ENCODE data around the gene FAM168B.

DNA sequence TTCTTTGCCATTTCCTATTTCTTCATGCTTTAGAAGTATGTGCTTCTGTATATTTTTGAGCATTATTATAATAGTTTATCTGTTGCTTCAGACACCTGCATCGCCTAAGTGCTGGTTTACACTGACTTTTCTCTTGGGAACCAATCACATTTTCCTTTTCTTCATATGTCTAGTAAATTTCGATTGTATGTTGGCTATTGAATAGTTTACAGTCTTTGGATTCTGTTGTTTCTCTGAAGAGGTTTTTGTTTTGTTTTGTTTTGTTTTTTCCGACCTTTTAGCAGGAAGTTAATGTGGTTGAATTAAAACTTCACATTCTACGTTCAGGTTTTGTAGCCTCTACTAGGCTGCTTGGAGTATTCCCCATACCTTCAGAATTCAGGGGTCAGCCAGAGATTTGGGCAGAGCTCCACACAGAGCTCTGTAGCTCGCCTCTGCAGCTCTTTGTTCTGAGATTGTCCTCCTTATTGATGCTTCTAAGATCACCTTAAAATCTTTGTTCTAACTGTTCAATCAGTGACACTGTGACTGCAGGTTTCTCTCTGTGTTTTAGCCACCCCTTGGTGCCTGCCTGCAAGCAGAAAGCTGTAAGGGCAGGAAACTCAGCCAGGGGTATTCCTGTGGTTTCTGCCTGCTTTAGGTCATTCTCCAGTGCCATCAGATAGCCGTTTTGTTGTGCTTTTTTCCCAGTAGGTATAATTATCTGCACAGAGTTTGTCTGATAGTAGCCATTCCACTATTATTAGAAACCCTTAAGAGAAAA is 83.4 kb downstream of the FAM168B start:
- TF ChIP-seq, protein P1, sequence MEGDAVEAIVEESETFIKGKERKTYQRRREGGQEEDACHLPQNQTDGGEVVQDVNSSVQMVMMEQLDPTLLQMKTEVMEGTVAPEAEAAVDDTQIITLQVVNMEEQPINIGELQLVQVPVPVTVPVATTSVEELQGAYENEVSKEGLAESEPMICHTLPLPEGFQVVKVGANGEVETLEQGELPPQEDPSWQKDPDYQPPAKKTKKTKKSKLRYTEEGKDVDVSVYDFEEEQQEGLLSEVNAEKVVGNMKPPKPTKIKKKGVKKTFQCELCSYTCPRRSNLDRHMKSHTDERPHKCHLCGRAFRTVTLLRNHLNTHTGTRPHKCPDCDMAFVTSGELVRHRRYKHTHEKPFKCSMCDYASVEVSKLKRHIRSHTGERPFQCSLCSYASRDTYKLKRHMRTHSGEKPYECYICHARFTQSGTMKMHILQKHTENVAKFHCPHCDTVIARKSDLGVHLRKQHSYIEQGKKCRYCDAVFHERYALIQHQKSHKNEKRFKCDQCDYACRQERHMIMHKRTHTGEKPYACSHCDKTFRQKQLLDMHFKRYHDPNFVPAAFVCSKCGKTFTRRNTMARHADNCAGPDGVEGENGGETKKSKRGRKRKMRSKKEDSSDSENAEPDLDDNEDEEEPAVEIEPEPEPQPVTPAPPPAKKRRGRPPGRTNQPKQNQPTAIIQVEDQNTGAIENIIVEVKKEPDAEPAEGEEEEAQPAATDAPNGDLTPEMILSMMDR (conservative IDR thresholded peaks at IDR 0.05), result no peak
- TF ChIP-seq EZH2 (IDR thresholded peaks at IDR 0.05; ENCODE audit: low read depth), result no peak
